NCI-H446 treated with DMSO at 0.1 percent for 48 hours (cell line): Measurements from ENCODE around the gene GPC6.
"Not testable (repeated sequence)": the region's sequence is repeated elsewhere in the genome, so short reads cannot be mapped to it uniquely, and the experiment has no call there.

ENCODE experiments used
- DNase-seq: peaks from one replicate; lab custom pipeline; 2025; lab: John Stamatoyannopoulos, UW

GPC6 gene

GRCh38 chr13:93435651-93436050 is 209.0 kb downstream of the GPC6 start:
- DNase-seq: no peak

DNA sequence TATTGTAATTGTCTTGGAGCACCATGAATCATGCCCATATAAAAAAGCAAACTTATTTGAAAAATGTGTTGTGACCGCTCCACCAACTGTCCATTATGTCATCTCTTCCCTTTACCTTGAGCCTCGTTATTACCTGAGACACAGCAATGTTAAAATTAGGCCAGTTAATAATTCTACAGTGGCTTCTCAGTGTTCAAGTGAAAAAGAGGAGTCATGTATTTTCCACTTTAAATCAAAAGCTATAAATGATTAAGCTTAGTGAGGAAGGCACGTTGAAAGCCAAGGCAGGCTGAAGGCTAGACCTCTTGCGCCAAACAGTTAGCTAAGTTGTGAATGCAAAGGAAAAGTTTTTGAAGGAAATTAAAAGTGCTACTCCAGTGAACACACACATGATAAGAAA is 210.5 kb downstream of the GPC6 start:
- no peak for DNase-seq

DNA sequence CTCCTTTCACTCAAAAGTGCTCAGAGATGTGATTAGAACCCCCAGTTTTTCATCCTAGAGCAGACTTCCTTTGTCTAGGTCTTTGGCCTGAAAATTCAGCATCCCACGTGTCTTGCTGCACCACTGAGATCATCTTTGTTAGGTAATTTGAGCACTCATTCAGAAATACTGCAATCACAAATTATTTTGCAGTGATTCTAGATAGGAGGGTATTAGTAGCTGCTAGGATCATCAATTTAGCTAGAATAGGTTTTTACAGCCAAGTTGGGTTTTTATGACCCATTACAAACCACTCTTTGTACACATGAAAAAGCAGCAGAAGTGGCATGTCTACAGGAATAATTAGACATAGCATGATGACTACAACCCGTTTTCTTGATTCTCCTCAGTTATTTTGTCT is 219.6 kb downstream of the GPC6 start:
- no peak for DNase-seq

DNA sequence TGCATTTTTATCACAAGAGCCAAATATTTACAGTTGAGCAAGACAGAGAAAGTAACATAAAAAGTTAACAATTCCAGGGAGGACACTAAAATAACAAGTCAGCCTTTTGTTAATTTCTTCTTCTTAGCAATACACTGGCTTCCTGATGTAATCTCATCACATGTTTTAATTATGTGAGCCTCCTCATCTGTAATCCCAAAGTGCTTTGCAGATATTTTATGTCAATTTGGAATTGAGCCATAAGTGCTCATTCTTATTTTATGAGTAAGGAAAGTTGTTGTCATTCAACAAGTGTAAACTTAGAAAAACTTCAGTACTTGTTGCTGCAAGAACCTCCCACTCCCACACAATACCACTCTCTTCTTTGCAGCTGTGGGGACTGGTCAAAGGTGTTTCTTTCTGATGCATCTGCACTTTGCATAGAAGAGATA is 223.6 kb downstream of the GPC6 start:
- DNase-seq: no peak

DNA sequence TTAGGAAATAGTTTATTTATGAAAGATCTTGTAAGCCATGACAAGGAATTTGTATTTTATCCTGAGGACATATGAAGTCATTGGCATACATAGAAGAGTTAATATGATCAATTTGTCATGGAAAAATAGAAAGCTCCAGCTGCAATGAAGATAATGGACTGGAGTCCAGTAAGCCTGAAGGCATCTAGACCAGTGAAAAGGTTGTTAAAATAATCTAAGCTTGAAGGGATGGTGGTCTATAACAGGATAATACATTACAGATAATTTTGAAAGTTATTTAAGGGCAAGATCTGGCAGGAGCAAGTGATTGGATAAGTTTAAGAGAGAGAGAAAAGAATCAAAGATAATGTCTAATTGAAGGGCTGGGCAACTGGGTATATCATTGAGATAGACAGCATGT is 224.2 kb downstream of the GPC6 start:
- no peak for DNase-seq

GRCh38 chr13:93454676-93455235 is 228.1 kb downstream of the GPC6 start:
- DNase-seq: not testable (repeated sequence)

DNA sequence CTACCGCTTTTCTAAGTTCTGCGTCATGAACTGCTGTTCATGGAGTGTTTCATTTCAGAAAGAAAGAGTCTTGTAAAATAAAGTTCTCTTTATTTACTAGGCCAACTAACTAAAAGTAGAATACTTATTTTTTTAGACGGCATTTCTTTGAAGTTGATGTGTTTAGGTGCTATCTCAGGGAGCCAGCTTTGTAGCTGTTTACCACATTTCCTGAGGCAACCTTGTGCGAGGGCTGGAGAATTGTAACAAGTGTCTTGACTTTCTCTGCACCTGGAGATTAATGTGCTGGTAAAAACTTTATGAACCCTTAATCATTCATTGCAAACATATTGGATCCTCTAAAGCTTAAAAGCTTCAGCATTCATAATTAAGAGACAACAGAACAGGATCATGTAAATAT is 229.3 kb downstream of the GPC6 start:
- no peak for DNase-seq

DNA sequence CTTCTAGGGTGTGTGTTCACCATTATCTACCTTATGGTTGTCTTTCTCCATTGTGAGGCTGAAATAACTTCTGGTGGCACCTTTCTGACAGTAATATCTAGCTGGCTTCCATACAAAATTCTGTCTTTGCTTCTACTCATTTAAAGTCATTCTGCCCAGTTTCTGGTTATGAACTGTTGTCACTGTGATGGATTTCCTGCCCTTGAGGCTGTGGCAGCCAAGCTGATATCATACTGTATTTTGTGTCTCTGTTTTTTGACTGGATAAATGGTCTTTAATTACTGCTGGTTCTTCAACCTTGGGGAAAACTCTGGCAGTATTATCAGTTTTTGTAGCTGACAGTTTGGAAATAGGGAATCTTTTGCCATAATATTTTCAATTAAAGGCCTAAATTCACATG is 233.4 kb downstream of the GPC6 start:
- DNase-seq: no peak

DNA sequence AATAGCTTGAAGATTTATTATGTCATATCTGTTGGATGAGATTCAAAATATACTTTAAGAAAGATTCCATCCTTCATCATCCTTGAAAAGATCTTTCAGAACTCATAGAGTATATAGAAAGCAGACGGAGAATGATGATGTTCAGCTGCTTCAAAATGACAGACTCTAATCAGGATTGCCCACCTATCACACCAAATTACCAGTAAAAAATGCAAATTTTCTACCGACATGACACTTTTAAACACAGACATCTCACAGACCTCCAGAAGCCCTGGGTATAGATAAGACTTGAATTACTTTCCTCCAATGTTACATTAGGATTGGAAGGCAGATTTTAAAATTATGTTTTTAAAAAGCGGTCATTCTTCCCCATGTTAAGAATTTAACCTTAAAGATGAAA is 235.5 kb downstream of the GPC6 start:
- DNase-seq: no peak

GRCh38 chr13:93466502-93467036 is 240.0 kb downstream of the GPC6 start:
- DNase-seq: no peak

- DNase-seq: no peak
Measured at GRCh38 chr13:93467175-93467574, 240.6 kb downstream of the GPC6 start.

- DNase-seq: no peak
Measured at GRCh38 chr13:93468433-93468832, 241.8 kb downstream of the GPC6 start.

GRCh38 chr13:93472296-93472695 is 245.7 kb downstream of the GPC6 start:
- no peak for DNase-seq

DNA sequence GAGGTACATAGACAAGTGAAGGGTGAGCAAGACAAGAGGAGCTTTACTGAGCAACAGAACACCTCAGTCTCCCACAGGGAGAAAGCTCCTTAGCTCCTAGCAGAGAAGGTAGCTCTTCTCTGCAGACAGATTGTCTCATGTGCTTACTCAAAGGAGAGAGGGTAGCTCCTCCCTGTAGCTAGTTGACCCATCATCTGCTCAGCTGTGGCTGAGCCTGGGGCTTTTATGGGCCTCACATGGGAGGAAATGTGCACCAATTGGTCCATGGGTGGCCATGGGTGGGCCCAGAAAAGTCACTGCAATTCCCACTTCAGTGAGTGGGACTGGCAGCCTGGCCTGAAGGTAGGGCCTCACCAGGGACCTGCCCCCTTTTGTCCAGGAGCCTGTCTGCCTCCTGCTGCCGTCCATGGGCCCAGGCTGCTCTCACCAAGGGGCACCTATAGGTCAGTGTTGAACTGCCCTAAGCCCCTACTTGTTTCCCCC is 246.2 kb downstream of the GPC6 start:
- DNase-seq: no peak

GRCh38 chr13:93473441-93474270 is 247.0 kb downstream of the GPC6 start:
- DNase-seq: no peak

- DNase-seq: no peak
Measured at GRCh38 chr13:93476175-93476574, 249.6 kb downstream of the GPC6 start.

GRCh38 chr13:93477238-93477637 is 250.6 kb downstream of the GPC6 start:
- DNase-seq: no peak

DNA sequence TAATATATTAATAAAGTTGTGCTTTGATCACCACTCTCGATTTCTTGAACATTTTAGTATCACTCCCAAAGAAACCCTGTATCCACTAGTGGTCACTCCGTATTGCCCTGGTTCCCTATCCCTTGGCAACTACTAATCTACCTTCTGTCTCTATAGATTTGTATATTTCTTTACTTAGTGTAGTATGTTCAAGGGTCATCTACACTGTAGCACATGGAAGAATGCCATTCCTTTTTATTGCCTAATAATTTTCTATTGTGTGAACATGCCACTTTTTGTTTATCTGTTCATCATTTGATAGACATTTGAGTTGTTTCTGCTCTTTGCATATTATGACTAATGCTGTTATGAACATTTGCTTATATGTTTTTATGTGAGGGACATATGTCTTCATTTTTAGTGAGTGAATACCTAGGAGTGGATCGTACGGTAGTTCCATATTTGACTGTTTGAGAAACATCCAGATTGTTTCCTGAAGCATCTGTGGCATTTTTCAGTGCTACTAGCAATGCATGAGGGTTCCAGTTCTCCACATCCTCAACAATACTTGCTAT is 254.0 kb downstream of the GPC6 start:
- no peak for DNase-seq

DNA sequence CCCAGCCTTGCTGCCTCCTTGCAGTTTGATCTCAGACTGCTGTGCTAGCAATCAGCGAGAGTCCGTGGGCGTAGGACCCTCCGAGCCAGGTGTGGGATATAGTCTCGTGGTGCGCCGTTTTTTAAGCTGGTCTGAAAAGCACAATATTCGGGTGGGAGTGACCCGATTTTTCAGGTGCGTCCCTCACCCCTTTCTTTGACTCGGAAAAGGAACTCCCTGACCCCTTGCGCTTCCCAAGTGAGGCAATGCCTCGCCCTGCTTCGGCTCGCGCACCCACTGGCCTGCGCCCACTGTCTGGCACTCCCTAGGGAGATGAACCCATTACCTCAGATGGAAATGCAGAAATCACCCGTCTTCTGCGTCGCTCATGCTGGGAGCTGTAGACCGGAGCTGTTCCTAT is 269.5 kb downstream of the GPC6 start:
- not testable (repeated sequence) for DNase-seq

- DNase-seq: peak; percentile 47
Measured at GRCh38 chr13:93496985-93497673, 270.5 kb downstream of the GPC6 start.

- peak; percentile 52 for DNase-seq
Measured at GRCh38 chr13:93499991-93500390, 273.4 kb downstream of the GPC6 start.

DNA sequence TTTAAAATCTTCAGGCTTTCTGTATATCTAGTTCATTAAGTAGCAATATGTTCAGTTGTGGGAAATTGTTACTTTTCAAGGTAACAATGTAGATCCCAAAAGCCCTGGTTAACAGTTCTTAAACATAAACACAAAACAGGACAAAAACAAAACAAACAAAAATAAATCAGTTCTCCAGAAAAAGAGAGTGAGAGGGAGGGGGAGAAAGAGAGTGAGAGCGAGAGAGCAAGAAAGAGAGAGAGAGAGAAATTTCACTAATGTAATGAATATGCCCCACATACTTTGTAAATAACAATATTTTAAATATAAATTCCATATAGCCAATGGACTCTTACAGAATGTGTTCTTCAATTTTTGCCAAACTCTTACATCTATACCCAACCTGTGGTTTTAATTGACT is 275.5 kb downstream of the GPC6 start:
- DNase-seq: no peak
